ENCODE measurements around the gene SPRED2.

GRCh38 chr2:65291216-65292105 is 140.9 kb downstream of the SPRED2 start:
- TF ChIP-seq, protein P1, sequence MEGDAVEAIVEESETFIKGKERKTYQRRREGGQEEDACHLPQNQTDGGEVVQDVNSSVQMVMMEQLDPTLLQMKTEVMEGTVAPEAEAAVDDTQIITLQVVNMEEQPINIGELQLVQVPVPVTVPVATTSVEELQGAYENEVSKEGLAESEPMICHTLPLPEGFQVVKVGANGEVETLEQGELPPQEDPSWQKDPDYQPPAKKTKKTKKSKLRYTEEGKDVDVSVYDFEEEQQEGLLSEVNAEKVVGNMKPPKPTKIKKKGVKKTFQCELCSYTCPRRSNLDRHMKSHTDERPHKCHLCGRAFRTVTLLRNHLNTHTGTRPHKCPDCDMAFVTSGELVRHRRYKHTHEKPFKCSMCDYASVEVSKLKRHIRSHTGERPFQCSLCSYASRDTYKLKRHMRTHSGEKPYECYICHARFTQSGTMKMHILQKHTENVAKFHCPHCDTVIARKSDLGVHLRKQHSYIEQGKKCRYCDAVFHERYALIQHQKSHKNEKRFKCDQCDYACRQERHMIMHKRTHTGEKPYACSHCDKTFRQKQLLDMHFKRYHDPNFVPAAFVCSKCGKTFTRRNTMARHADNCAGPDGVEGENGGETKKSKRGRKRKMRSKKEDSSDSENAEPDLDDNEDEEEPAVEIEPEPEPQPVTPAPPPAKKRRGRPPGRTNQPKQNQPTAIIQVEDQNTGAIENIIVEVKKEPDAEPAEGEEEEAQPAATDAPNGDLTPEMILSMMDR (IDR thresholded peaks at IDR 0.05 in 8 of 11, conservative IDR thresholded peaks at IDR 0.05 in 3 of 11) = no peak
- TF ChIP-seq POLR2AphosphoS5 (IDR thresholded peaks at IDR 0.05) = no peak

Measured in spleen (tissue), 7 donors.